ENCODE data around the gene DAPK2. TPM values are rescaled to one million over a fixed set of nuclear protein-coding genes. Genes with fewer than 3 reads are reported as not detected.
"Not testable (repeated sequence)": the region's sequence is repeated elsewhere in the genome, so short reads cannot be mapped to it uniquely, and the experiment has no call there.

Gene DAPK2
- total RNA-seq, 4 donors from 2014 or later, result 45.1 to 244 (median 107) TPM

GRCh38 chr15:63901912-63902670 is 144.2 kb downstream of the DAPK2 start:
- DNase-seq, result no peak
- TF ChIP-seq POLR2AphosphoS5 (IDR thresholded peaks at IDR 0.05), result no peak
- no peak for TF ChIP-seq CTCF (IDR thresholded peaks at IDR 0.05)
- TF ChIP-seq EP300 (IDR thresholded peaks at IDR 0.05; ENCODE audit: low read depth), result no peak
- no peak for TF ChIP-seq POLR2A (IDR thresholded peaks at IDR 0.05)
- Histone ChIP-seq H3K4me3 (no peak overlapping the region), H3K36me3 (no peaks in the 10 kb centered on the region), H3K4me1 (peaks cover 0 to 6% (median 0%) of the 10 kb centered on the region in 4 donors), H3K9me3 (no peaks in the 10 kb centered on the region), H3K27ac (no peak overlapping the region), H3K27me3 (no peaks in the 10 kb centered on the region)
- in situ Hi-C loops (cut with MboI; ENCODE audit: low pct_ligation_motif_present in 1 of 4, low pct_unique_long_range_greater_than_20kb in 1 of 4, low sequenced_read_pairs in 3 of 4), result no loop called here
- intact Hi-C loops (cut with DNase I; ENCODE audit: low total_unique reads), result no loop called here
- WGBS, 2 donors (ENCODE audit: low coverage in 1 of 2), result 63 to 82% methylated on average over 3 of the region's 3 CpGs

DNA sequence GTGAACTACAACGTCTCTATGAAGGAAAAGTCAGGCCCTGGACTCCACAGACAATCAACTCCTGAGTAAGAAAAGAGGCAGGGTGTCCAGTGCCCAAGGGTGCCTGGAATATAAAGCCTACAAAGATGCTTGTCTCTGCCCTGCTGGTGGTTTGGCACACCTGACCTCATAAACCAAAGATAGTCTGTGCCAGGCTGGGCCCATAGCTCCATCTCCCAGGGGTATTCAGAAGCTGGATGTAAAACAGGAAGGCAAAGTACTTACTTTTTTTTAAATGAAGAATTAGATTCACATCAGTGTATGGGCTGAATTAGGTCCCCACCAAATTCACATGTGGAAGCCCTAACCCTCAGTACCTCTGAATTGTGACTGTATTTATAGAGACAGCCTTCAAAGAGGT is 146.0 kb downstream of the DAPK2 start:
- no peak for TF ChIP-seq POLR2A (IDR thresholded peaks at IDR 0.05)
- no peak for TF ChIP-seq CTCF (IDR thresholded peaks at IDR 0.05)
- WGBS, 2 donors (ENCODE audit: low coverage in 1 of 2), result 85% methylated on average over 1 of the region's 1 CpG; no CpG with 5 or more reads in 1 of the 2 donors
- no peak for DNase-seq
- intact Hi-C loops (cut with DNase I; ENCODE audit: low total_unique reads) (no loop called here), in situ Hi-C loops (cut with MboI; ENCODE audit: low pct_ligation_motif_present in 1 of 4, low pct_unique_long_range_greater_than_20kb in 1 of 4, low sequenced_read_pairs in 3 of 4) (no loop called here)
- H3K27ac ChIP-seq, result no peak overlapping the region
- no peaks in the 10 kb centered on the region for H3K27me3 ChIP-seq
- H3K36me3 ChIP-seq, result no peaks in the 10 kb centered on the region
- H3K9me3 ChIP-seq, result no peaks in the 10 kb centered on the region
- H3K4me3 ChIP-seq, result no peak overlapping the region
- H3K4me1 ChIP-seq, result peaks cover 0 to 10% (median 1%) of the 10 kb centered on the region in 4 donors

DNA sequence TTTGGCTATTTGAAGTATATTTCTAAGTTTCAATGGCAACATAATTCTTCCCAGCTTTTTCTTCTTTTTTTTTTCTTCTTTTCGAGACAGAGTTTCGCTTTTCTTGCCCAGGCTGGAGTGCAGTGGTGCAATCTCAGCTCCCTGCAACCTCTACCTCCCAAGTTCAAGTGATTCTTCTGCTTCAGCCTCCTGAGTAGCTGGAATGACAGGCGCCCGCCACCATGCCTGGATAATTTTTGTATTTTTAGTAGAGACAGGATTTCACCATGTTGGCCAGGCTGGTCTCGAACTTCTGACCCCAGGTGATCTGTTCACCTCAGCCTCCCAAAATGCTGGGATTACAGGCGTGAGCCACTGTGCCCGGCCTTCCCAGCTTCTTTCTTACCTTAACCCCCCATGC is 146.7 kb downstream of the DAPK2 start:
- H3K9me3 ChIP-seq; H3K4me3 ChIP-seq; H3K27me3 ChIP-seq; intact Hi-C loops (cut with DNase I; ENCODE audit: low total_unique reads); H3K4me1 ChIP-seq; DNase-seq; H3K27ac ChIP-seq; H3K36me3 ChIP-seq: not testable (repeated sequence)
- in situ Hi-C loops (cut with MboI; ENCODE audit: low pct_ligation_motif_present in 1 of 4, low pct_unique_long_range_greater_than_20kb in 1 of 4, low sequenced_read_pairs in 3 of 4), result loop anchor here (10.0 to 25.0 kb wide), 2 partner anchors 137 to 155 kb away; no protein-coding TSS in a partner anchor
- 91 to 96% methylated on average over 7 of the region's 7 CpGs for WGBS, 2 donors (ENCODE audit: low coverage in 1 of 2)

- Histone ChIP-seq H3K27me3 (no peaks in the 10 kb centered on the region), H3K27ac (no peak overlapping the region), H3K4me1 (peaks cover 0 to 10% (median 1%) of the 10 kb centered on the region in 4 donors), H3K36me3 (no peaks in the 10 kb centered on the region), H3K9me3 (no peaks in the 10 kb centered on the region), H3K4me3 (no peak overlapping the region)
- in situ Hi-C loops (cut with MboI; ENCODE audit: low pct_ligation_motif_present in 1 of 4, low pct_unique_long_range_greater_than_20kb in 1 of 4, low sequenced_read_pairs in 3 of 4) (loop anchor here (10.0 to 25.0 kb wide), 2 partner anchors 137 to 154 kb away; no protein-coding TSS in a partner anchor), intact Hi-C loops (cut with DNase I; ENCODE audit: low total_unique reads) (no loop called here)
- TF ChIP-seq EP300 (IDR thresholded peaks at IDR 0.05; ENCODE audit: low read depth) (no peak), POLR2AphosphoS5 (IDR thresholded peaks at IDR 0.05) (no peak), CTCF (IDR thresholded peaks at IDR 0.05) (no peak), POLR2A (IDR thresholded peaks at IDR 0.05) (no peak)
- 69 to 78% methylated on average over 7 of the region's 7 CpGs for WGBS, 2 donors (ENCODE audit: low coverage in 1 of 2)
- DNase-seq, result no peak
Measured at GRCh38 chr15:63899193-63899592, 147.1 kb downstream of the DAPK2 start.

Data from transverse colon (tissue), 4 donors.